K562 (cell line): ENCODE results near the gene HCN4. TPM values are rescaled to one million over a fixed set of nuclear protein-coding genes. Genes with fewer than 3 reads are reported as not detected.
A peak's percentile ranks its signal among the peaks of the same experiment; 100 is the strongest.

Experiments used
- polyA plus RNA-seq, 8 experiments: library from polyadenylated mRNA; depleted of rRNA in 4 of 8; stranded (reverse) in 5 of 8; unstranded in 3 of 8; fragments of >200 nt; fragmentation: Nextera tagmentation in 2 of 8; fragmentation: Illumina TruSeq in 1 of 8; extraction: Ambion mirVana in 2 of 8; extraction: Trizol in 1 of 8; gene quantifications; 2 replicates each; pipeline versions ENCODE4 v1.2.1 to v1.2.3, GENCODE V29; 2011 to 2014; ENCODE audit warnings: inconsistent platforms in 1 of 8, missing spikeins in 1 of 8
- total RNA-seq, 7 experiments: library from RNA; depleted of rRNA in 6 of 7; stranded (reverse); fragments of >200 nt in 6 of 7; fragmentation: Illumina TruSeq in 2 of 7; extraction: Trizol in 2 of 7; gene quantifications; 2 replicates each; pipeline versions ENCODE4 v1.2.1 to v1.2.3, GENCODE V29; 2011 to 2021; ENCODE audit warnings: low replicate concordance in 1 of 7
- TF ChIP-seq, protein P1 (sequence below), 2 experiments: fragments of 450-650 bp; formaldehyde crosslinking in 1 of 2; IDR thresholded peaks; 2 replicates each; pipeline versions ENCODE4 v1.4.0 to v1.6.1; 2014 to 2020; ENCODE audit warnings: mild to moderate bottlenecking in 2 of 2, borderline replicate concordance in 1 of 2, low read depth in 1 of 2
- TF ChIP-seq, protein P2 (sequence below), 3 experiments: IDR thresholded peaks in 2 of 3; conservative IDR thresholded peaks in 1 of 3; 2 replicates each; pipeline ENCODE4 v1.5.1; 2011 to 2012; ENCODE audit warnings: low read length in 3 of 3, mild to moderate bottlenecking in 3 of 3, control low read depth in 2 of 3, improper control_type of control experiment in 1 of 3, inconsistent platforms in 1 of 3, low read depth in 1 of 3, mixed read lengths in 1 of 3, moderate library complexity in 1 of 3; ENCODE audit not compliant: insufficient read depth in 2 of 3
- TF ChIP-seq, protein P3 (sequence below), 2 experiments: fragments of 450-650 bp in 1 of 2; sonication (generic) in 1 of 2; formaldehyde crosslinking in 1 of 2; IDR thresholded peaks; 2 replicates each; pipeline versions ENCODE4 v1.7.1 to v1.9.0; 2016 to 2022; ENCODE audit warnings: inconsistent platforms in 1 of 2, mild to moderate bottlenecking in 1 of 2, missing genetic modification reagents in 1 of 2

HCN4 gene
- total and polyA plus RNA-seq, 9 of the 15 experiments (the other 6 are each of a cell fraction or from before 2014, with no cell fraction given), result not detected

DNA sequence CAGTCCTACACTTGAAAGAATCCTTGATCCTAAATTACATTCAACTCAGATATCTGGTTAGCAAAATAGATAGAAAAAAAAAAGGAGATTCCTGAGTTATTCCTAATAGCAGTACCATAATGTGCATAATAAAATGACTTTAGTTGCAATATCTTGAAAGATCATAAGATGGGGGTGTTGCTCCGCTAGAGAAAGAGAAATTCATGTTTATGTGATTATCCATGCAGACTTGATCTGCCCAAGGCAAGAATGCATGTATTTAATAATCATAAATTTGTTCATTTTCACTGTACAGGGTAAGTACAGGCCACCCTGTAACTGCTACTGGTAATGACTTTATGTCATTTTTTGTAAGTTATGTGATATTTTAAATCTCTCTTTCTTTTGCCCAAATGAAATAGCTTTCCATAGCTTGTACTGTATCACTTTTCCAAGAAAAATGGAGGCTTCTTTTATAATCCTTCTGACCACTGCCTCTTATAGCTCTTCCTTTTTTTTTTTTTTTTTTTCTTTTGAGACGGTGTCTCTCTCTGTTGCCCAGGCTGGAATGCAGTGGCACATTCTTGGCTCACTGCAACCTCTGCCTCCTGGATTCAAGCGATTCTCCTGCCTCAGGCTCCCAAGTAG is 84.6 kb downstream of the HCN4 start (continued):
- TF ChIP-seq, protein P1, sequence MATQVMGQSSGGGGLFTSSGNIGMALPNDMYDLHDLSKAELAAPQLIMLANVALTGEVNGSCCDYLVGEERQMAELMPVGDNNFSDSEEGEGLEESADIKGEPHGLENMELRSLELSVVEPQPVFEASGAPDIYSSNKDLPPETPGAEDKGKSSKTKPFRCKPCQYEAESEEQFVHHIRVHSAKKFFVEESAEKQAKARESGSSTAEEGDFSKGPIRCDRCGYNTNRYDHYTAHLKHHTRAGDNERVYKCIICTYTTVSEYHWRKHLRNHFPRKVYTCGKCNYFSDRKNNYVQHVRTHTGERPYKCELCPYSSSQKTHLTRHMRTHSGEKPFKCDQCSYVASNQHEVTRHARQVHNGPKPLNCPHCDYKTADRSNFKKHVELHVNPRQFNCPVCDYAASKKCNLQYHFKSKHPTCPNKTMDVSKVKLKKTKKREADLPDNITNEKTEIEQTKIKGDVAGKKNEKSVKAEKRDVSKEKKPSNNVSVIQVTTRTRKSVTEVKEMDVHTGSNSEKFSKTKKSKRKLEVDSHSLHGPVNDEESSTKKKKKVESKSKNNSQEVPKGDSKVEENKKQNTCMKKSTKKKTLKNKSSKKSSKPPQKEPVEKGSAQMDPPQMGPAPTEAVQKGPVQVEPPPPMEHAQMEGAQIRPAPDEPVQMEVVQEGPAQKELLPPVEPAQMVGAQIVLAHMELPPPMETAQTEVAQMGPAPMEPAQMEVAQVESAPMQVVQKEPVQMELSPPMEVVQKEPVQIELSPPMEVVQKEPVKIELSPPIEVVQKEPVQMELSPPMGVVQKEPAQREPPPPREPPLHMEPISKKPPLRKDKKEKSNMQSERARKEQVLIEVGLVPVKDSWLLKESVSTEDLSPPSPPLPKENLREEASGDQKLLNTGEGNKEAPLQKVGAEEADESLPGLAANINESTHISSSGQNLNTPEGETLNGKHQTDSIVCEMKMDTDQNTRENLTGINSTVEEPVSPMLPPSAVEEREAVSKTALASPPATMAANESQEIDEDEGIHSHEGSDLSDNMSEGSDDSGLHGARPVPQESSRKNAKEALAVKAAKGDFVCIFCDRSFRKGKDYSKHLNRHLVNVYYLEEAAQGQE (IDR thresholded peaks at IDR 0.05; ENCODE audit: borderline replicate concordance), result peak; percentile 26; the same call in 1 of the 2 replicates
- TF ChIP-seq, protein P1 (CRISPR knock-in tag; IDR thresholded peaks at IDR 0.05; ENCODE audit: low read depth), result no peak
- TF ChIP-seq, protein P2, sequence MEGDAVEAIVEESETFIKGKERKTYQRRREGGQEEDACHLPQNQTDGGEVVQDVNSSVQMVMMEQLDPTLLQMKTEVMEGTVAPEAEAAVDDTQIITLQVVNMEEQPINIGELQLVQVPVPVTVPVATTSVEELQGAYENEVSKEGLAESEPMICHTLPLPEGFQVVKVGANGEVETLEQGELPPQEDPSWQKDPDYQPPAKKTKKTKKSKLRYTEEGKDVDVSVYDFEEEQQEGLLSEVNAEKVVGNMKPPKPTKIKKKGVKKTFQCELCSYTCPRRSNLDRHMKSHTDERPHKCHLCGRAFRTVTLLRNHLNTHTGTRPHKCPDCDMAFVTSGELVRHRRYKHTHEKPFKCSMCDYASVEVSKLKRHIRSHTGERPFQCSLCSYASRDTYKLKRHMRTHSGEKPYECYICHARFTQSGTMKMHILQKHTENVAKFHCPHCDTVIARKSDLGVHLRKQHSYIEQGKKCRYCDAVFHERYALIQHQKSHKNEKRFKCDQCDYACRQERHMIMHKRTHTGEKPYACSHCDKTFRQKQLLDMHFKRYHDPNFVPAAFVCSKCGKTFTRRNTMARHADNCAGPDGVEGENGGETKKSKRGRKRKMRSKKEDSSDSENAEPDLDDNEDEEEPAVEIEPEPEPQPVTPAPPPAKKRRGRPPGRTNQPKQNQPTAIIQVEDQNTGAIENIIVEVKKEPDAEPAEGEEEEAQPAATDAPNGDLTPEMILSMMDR (IDR thresholded peaks at IDR 0.05 in 2 of 3, conservative IDR thresholded peaks at IDR 0.05 in 1 of 3; ENCODE audit: insufficient read depth in 2 of 3, low read depth in 1 of 3, low read length in 3 of 3), result peak; percentile 32 to 70 (median 32); a peak in 3 of 6 replicates
- TF ChIP-seq, protein P3, sequence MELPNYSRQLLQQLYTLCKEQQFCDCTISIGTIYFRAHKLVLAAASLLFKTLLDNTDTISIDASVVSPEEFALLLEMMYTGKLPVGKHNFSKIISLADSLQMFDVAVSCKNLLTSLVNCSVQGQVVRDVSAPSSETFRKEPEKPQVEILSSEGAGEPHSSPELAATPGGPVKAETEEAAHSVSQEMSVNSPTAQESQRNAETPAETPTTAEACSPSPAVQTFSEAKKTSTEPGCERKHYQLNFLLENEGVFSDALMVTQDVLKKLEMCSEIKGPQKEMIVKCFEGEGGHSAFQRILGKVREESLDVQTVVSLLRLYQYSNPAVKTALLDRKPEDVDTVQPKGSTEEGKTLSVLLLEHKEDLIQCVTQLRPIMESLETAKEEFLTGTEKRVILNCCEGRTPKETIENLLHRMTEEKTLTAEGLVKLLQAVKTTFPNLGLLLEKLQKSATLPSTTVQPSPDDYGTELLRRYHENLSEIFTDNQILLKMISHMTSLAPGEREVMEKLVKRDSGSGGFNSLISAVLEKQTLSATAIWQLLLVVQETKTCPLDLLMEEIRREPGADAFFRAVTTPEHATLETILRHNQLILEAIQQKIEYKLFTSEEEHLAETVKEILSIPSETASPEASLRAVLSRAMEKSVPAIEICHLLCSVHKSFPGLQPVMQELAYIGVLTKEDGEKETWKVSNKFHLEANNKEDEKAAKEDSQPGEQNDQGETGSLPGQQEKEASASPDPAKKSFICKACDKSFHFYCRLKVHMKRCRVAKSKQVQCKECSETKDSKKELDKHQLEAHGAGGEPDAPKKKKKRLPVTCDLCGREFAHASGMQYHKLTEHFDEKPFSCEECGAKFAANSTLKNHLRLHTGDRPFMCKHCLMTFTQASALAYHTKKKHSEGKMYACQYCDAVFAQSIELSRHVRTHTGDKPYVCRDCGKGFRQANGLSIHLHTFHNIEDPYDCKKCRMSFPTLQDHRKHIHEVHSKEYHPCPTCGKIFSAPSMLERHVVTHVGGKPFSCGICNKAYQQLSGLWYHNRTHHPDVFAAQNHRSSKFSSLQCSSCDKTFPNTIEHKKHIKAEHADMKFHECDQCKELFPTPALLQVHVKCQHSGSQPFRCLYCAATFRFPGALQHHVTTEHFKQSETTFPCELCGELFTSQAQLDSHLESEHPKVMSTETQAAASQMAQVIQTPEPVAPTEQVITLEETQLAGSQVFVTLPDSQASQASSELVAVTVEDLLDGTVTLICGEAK (IDR thresholded peaks at IDR 0.05), result no peak
- TF ChIP-seq, protein P3 (CRISPR knock-in tag; IDR thresholded peaks at IDR 0.05), result no peak
